Measurements from ENCODE around the gene ACTL6A. TPM values are rescaled to one million over a fixed set of nuclear protein-coding genes. Genes with fewer than 3 reads are reported as not detected.

The ACTL6A gene
- polyA plus RNA-seq, 1 donor from 2014 or later: 137 TPM

DNA sequence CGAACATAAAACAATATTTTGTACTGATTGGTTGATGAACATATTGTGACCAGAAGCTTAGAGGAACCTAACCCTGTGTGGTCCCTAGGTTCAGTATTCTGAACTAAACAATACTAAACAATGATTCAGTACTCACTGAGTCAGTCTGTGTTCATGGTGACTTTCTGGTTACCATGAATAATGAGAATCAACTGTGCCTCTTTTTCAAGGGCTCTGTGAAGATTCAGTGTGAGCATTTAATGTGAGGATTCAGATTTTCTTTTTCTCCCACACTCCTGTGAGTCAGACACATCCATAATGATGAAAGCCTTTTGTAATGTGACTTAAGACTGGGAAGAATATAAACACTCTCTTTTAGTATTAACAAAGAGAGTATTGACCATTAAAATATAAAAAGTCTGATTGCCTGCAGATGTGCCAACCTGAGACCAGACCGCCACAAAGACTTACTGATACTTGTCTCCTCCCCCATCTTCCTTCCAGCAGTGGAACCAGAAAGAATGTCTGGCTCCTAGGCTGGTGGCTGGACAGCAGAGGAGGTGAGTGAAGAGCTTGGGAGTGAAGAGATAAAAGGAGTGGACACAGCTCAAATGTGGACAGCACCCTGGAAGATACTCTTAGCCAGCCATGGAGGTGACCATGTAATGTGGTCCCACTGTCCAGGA, 17.6 kb upstream of the ACTL6A start:
- H3K27ac ChIP-seq (ENCODE audit: low read length): no peak overlapping the region
- no peaks in the 10 kb centered on the region for H4K20me1 ChIP-seq (ENCODE audit: insufficient read depth)
- no peak overlapping the region for H3K4me3 ChIP-seq (ENCODE audit: low read length)
- H3K36me3 ChIP-seq (ENCODE audit: insufficient read depth, low read length): no peaks in the 10 kb centered on the region
- no peak overlapping the region for H3K9ac ChIP-seq (ENCODE audit: low read length)
- H3K9me2 ChIP-seq (ENCODE audit: insufficient read depth, low read length): no peaks in the 10 kb centered on the region
- H3K79me2 ChIP-seq (replicated peaks; ENCODE audit: insufficient read depth, low read length): no peaks in the 10 kb centered on the region
- H3K9me3 ChIP-seq (ENCODE audit: low read length): no peaks in the 10 kb centered on the region
- TF ChIP-seq, protein P1, sequence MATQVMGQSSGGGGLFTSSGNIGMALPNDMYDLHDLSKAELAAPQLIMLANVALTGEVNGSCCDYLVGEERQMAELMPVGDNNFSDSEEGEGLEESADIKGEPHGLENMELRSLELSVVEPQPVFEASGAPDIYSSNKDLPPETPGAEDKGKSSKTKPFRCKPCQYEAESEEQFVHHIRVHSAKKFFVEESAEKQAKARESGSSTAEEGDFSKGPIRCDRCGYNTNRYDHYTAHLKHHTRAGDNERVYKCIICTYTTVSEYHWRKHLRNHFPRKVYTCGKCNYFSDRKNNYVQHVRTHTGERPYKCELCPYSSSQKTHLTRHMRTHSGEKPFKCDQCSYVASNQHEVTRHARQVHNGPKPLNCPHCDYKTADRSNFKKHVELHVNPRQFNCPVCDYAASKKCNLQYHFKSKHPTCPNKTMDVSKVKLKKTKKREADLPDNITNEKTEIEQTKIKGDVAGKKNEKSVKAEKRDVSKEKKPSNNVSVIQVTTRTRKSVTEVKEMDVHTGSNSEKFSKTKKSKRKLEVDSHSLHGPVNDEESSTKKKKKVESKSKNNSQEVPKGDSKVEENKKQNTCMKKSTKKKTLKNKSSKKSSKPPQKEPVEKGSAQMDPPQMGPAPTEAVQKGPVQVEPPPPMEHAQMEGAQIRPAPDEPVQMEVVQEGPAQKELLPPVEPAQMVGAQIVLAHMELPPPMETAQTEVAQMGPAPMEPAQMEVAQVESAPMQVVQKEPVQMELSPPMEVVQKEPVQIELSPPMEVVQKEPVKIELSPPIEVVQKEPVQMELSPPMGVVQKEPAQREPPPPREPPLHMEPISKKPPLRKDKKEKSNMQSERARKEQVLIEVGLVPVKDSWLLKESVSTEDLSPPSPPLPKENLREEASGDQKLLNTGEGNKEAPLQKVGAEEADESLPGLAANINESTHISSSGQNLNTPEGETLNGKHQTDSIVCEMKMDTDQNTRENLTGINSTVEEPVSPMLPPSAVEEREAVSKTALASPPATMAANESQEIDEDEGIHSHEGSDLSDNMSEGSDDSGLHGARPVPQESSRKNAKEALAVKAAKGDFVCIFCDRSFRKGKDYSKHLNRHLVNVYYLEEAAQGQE (IDR thresholded peaks at IDR 0.05; ENCODE audit: borderline replicate concordance): no peak
- TF ChIP-seq MXI1 (conservative IDR thresholded peaks at IDR 0.05; ENCODE audit: poor library complexity, severe bottlenecking) (no peak), RAD21 (conservative IDR thresholded peaks at IDR 0.05) (no peak), EZH2 (IDR thresholded peaks at IDR 0.05; ENCODE audit: borderline replicate concordance, insufficient read depth, low read length, poor library complexity, severe bottlenecking) (no peak), SMC3 (conservative IDR thresholded peaks at IDR 0.05; ENCODE audit: poor library complexity) (no peak), EP300 (conservative IDR thresholded peaks at IDR 0.05; ENCODE audit: poor library complexity, severe bottlenecking) (no peak), TAF1 (IDR thresholded peaks at IDR 0.05; ENCODE audit: low read depth) (no peak)
- H2AFZ ChIP-seq (ENCODE audit: low read depth, low read length): no peak overlapping the region
- no peaks in the 10 kb centered on the region for H3F3A ChIP-seq (ENCODE audit: insufficient read depth, low read length, poor library complexity, severe bottlenecking)
- no peaks in the 10 kb centered on the region for H3K27me3 ChIP-seq (ENCODE audit: insufficient read depth, low read depth, low read length)
- H3K4me2 ChIP-seq (ENCODE audit: low read length): no peak overlapping the region

DNA sequence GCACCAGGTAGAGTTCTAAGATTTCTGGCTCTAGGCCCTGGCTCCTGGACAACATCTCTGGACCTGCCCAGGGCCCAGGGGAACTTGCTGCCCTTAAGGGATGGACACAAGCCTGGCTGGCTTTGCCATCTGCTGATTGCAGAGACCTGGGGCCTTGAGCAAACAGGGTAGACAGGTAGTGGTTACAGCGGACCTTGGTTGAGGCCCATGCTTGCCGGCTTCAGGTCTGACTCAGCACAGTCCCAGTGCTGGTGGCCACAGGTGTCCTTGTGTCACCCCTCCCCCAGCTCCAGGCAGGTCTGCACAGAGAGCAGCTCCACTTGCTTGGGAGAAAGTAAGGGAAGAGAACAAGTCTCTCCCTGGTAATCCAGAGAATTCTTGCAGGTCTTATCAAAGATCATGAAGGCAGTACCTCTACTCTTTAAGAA, 15.9 kb upstream of the ACTL6A start:
- no peak for TF ChIP-seq POLR2AphosphoS5 (IDR thresholded peaks at IDR 0.05)
- no peak for TF ChIP-seq EP300 (conservative IDR thresholded peaks at IDR 0.05; ENCODE audit: poor library complexity, severe bottlenecking)
- no peak for TF ChIP-seq TAF1 (IDR thresholded peaks at IDR 0.05; ENCODE audit: low read depth)
- no peak for TF ChIP-seq SMC3 (conservative IDR thresholded peaks at IDR 0.05; ENCODE audit: poor library complexity)
- TF ChIP-seq RAD21 (conservative IDR thresholded peaks at IDR 0.05): no peak
- TF ChIP-seq, protein P2, sequence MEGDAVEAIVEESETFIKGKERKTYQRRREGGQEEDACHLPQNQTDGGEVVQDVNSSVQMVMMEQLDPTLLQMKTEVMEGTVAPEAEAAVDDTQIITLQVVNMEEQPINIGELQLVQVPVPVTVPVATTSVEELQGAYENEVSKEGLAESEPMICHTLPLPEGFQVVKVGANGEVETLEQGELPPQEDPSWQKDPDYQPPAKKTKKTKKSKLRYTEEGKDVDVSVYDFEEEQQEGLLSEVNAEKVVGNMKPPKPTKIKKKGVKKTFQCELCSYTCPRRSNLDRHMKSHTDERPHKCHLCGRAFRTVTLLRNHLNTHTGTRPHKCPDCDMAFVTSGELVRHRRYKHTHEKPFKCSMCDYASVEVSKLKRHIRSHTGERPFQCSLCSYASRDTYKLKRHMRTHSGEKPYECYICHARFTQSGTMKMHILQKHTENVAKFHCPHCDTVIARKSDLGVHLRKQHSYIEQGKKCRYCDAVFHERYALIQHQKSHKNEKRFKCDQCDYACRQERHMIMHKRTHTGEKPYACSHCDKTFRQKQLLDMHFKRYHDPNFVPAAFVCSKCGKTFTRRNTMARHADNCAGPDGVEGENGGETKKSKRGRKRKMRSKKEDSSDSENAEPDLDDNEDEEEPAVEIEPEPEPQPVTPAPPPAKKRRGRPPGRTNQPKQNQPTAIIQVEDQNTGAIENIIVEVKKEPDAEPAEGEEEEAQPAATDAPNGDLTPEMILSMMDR (IDR thresholded peaks at IDR 0.05; ENCODE audit: poor library complexity, severe bottlenecking): no peak
- TF ChIP-seq, protein P1 (IDR thresholded peaks at IDR 0.05; ENCODE audit: borderline replicate concordance): no peak
- TF ChIP-seq MXI1 (conservative IDR thresholded peaks at IDR 0.05; ENCODE audit: poor library complexity, severe bottlenecking): no peak
- TF ChIP-seq EZH2 (IDR thresholded peaks at IDR 0.05; ENCODE audit: borderline replicate concordance, insufficient read depth, low read length, poor library complexity, severe bottlenecking): no peak
- Histone ChIP-seq H3K9me3 (ENCODE audit: low read length) (no peaks in the 10 kb centered on the region), H2AFZ (ENCODE audit: low read depth, low read length) (no peak overlapping the region), H3K4me3 (ENCODE audit: low read length) (no peak overlapping the region), H3K27me3 (ENCODE audit: insufficient read depth, low read depth, low read length) (no peaks in the 10 kb centered on the region), H3K9ac (ENCODE audit: low read length) (no peak overlapping the region), H3F3A (ENCODE audit: insufficient read depth, low read length, poor library complexity, severe bottlenecking) (no peaks in the 10 kb centered on the region), H3K36me3 (ENCODE audit: insufficient read depth, low read length) (no peaks in the 10 kb centered on the region), H3K4me2 (ENCODE audit: low read length) (no peak overlapping the region), H4K20me1 (ENCODE audit: insufficient read depth) (no peaks in the 10 kb centered on the region), H3K9me2 (ENCODE audit: insufficient read depth, low read length) (no peaks in the 10 kb centered on the region), H3K27ac (ENCODE audit: low read length) (no peak overlapping the region), H3K79me2 (replicated peaks; ENCODE audit: insufficient read depth, low read length) (no peaks in the 10 kb centered on the region)

Measured in neural cell (in vitro differentiated cells).